ENCODE results near the gene COQ4. TPM values are rescaled to one million over a fixed set of nuclear protein-coding genes. Genes with fewer than 3 reads are reported as not detected.

COQ4 gene
- total RNA-seq, 1 donor from 2014 or later = 16.8 TPM

- Mint-ChIP-seq H3K36me3 (peaks cover 8% of the 10 kb centered on the region), H3K4me3 (peak within 1 kb of the TSS; percentile 96), H3K4me1 (peaks cover 5% of the 10 kb centered on the region), H3K27ac (peak within 1 kb of the TSS; percentile 81), H3K27me3 (ENCODE audit: insufficient read depth, low read depth) (peaks cover 4% of the 10 kb centered on the region), H3K9me3 (no peaks in the 10 kb centered on the region)
- no peaks in the 10 kb centered on the region for H3K36me3 ChIP-seq
- no peak within 1 kb of the TSS for H3K9ac ChIP-seq
- peak within 1 kb of the TSS; percentile 93 for H3K4me2 ChIP-seq
- TF ChIP-seq, protein P1, sequence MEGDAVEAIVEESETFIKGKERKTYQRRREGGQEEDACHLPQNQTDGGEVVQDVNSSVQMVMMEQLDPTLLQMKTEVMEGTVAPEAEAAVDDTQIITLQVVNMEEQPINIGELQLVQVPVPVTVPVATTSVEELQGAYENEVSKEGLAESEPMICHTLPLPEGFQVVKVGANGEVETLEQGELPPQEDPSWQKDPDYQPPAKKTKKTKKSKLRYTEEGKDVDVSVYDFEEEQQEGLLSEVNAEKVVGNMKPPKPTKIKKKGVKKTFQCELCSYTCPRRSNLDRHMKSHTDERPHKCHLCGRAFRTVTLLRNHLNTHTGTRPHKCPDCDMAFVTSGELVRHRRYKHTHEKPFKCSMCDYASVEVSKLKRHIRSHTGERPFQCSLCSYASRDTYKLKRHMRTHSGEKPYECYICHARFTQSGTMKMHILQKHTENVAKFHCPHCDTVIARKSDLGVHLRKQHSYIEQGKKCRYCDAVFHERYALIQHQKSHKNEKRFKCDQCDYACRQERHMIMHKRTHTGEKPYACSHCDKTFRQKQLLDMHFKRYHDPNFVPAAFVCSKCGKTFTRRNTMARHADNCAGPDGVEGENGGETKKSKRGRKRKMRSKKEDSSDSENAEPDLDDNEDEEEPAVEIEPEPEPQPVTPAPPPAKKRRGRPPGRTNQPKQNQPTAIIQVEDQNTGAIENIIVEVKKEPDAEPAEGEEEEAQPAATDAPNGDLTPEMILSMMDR (IDR thresholded peaks at IDR 0.05) = no peak
- TF ChIP-seq EZH2 (IDR thresholded peaks at IDR 0.05) = no peak
- TF ChIP-seq EZH2phosphoT487 (IDR thresholded peaks at IDR 0.05) = no peak
- H2AFZ ChIP-seq (replicated peaks) = peak within 1 kb of the TSS; percentile 95
- peak; percentile 94 for DNase-seq (ENCODE audit: low spot score)
- peaks cover 18% of the 10 kb centered on the region for H4K20me1 ChIP-seq (ENCODE audit: low read depth)
- peaks cover 16% of the 10 kb centered on the region for H3F3A ChIP-seq (ENCODE audit: low read depth)
- no peak within 1 kb of the TSS for H3K27ac ChIP-seq
- no peaks in the 10 kb centered on the region for H3K4me1 ChIP-seq
- H3K9me3 ChIP-seq (ENCODE audit: low read depth) = no peaks in the 10 kb centered on the region
- peak within 1 kb of the TSS; percentile 95 for H3K4me3 ChIP-seq
- H3K27me3 ChIP-seq = peaks cover 9% of the 10 kb centered on the region
- H3K79me2 ChIP-seq (ENCODE audit: low read depth) = no peaks in the 10 kb centered on the region
These were observed 17.4 kb downstream of the COQ4 start, which contains the start of gene SLC27A4 for GRCh38 chr9:128339761-128340690. TSS of gene SLC27A4 (plus strand) at chr9:128340527. CDS start at chr9:128343133, 2,606 bp downstream.

DNA sequence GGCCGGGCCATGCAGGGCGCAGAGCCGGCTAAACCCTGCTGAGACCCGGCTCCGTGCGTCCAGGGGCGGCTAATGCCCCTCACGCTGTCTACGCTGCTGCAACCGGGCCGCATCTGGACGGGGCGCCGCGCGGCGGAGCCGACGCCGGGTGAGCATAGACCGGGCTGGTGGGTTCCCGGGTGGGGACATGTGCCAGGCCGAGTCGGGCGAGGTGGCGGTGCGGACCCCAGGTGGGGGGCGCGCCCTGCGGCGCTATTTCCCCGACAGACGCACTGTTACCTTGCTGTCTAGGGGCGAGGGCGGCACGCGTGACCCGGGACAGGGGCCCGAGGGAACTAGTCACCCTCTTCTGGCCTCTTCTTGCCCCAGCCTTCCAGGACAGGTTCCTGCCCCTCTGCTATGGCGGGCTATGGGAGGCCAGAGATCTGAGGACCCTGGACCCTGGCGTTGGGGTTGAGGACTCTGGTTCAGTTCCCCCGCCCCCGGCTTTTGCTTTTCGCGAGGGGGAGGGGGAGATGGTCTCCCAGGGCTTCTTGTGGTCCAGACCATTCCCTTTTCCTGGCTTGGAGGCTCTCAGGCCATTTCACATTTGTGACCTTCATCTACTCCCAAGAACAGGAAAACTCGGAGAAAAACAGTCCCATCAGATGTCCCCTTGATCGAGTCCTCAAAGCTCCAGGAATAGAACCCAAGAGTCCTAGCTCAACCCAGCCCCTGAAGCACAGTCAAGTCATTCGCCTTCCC is 18.2 kb downstream of the COQ4 start:
- peak overlapping the region; percentile 81 for H3K27ac Mint-ChIP-seq
- H3K4me3 Mint-ChIP-seq = peak overlapping the region; percentile 96
- peaks cover 8% of the 10 kb centered on the region for H3K36me3 Mint-ChIP-seq

GRCh38 chr9:128341435-128341849 is 18.8 kb downstream of the COQ4 start:
- H3K36me3 Mint-ChIP-seq = peaks cover 8% of the 10 kb centered on the region
- H3K4me3 Mint-ChIP-seq = peak overlapping the region; percentile 96
- peaks cover 5% of the 10 kb centered on the region for H3K4me1 Mint-ChIP-seq
- Histone ChIP-seq H4K20me1 (ENCODE audit: low read depth) (peaks cover 18% of the 10 kb centered on the region), H3K79me2 (ENCODE audit: low read depth) (no peaks in the 10 kb centered on the region), H3K36me3 (no peaks in the 10 kb centered on the region), H3K4me2 (peak overlapping the region; percentile 93), H3K9ac (no peak overlapping the region), H3K27me3 (peaks cover 9% of the 10 kb centered on the region), H2AFZ (replicated peaks) (no peak overlapping the region), H3K4me3 (peak overlapping the region; percentile 95), H3F3A (ENCODE audit: low read depth) (peaks cover 16% of the 10 kb centered on the region), H3K4me1 (no peaks in the 10 kb centered on the region), H3K9me3 (ENCODE audit: low read depth) (no peaks in the 10 kb centered on the region), H3K27ac (no peak overlapping the region)
- peaks cover 4% of the 10 kb centered on the region for H3K27me3 Mint-ChIP-seq (ENCODE audit: insufficient read depth, low read depth)
- TF ChIP-seq, protein P1 (IDR thresholded peaks at IDR 0.05) = peak; percentile 67
- no peak for TF ChIP-seq EZH2phosphoT487 (IDR thresholded peaks at IDR 0.05)
- TF ChIP-seq EZH2 (IDR thresholded peaks at IDR 0.05) = no peak
- peak overlapping the region; percentile 81 for H3K27ac Mint-ChIP-seq
- no peaks in the 10 kb centered on the region for H3K9me3 Mint-ChIP-seq
- peak; percentile 81 for DNase-seq (ENCODE audit: low spot score)

More for the DNA sequence above, 18.2 kb downstream of the COQ4 start:
- H3K27me3 ChIP-seq = peaks cover 9% of the 10 kb centered on the region
- TF ChIP-seq, protein P1 (IDR thresholded peaks at IDR 0.05) = no peak
- TF ChIP-seq EZH2 (IDR thresholded peaks at IDR 0.05) (peak; percentile 35), EZH2phosphoT487 (IDR thresholded peaks at IDR 0.05) (no peak)
- H3K4me2 ChIP-seq = peak overlapping the region; percentile 93
- peak; percentile 48 for DNase-seq (ENCODE audit: low spot score)
- H3K9ac ChIP-seq = no peak overlapping the region
- H3K4me1 Mint-ChIP-seq = peaks cover 5% of the 10 kb centered on the region
- peaks cover 16% of the 10 kb centered on the region for H3F3A ChIP-seq (ENCODE audit: low read depth)
- peak overlapping the region; percentile 95 for H2AFZ ChIP-seq (replicated peaks)
- no peaks in the 10 kb centered on the region for H3K9me3 Mint-ChIP-seq
- H3K27me3 Mint-ChIP-seq (ENCODE audit: insufficient read depth, low read depth) = peaks cover 4% of the 10 kb centered on the region
- H3K27ac ChIP-seq = no peak overlapping the region
- H3K4me1 ChIP-seq = no peaks in the 10 kb centered on the region
- H3K4me3 ChIP-seq = peak overlapping the region; percentile 95
- H3K79me2 ChIP-seq (ENCODE audit: low read depth) = no peaks in the 10 kb centered on the region
- H3K36me3 ChIP-seq = no peaks in the 10 kb centered on the region
- H4K20me1 ChIP-seq (ENCODE audit: low read depth) = peaks cover 18% of the 10 kb centered on the region
- no peaks in the 10 kb centered on the region for H3K9me3 ChIP-seq (ENCODE audit: low read depth)
